HG03108 (cell line): Measurements from ENCODE around the gene HELB.

Source experiments
- ATAC-seq: cut with Tn5 transposase; IDR thresholded peaks from one replicate; pipeline ENCODE4 v1.9.1; 2021; ENCODE audit warnings: moderate library complexity; ENCODE audit not compliant: unreplicated experiment

The HELB gene

GRCh38 chr12:66302827-66303169, 505 bp downstream of the HELB start:
- no peak for ATAC-seq

GRCh38 chr12:66303316-66303804, 1.1 kb downstream of the HELB start:
- peak; percentile 31 for ATAC-seq

- ATAC-seq = no peak
Observed at GRCh38 chr12:66304296-66304900, 2.1 kb downstream of the HELB start.

GRCh38 chr12:66309606-66310005, 7.3 kb downstream of the HELB start:
- no peak for ATAC-seq

- no peak for ATAC-seq
Observed at GRCh38 chr12:66312189-66312588, 9.9 kb downstream of the HELB start.

GRCh38 chr12:66314278-66314677, 12.0 kb downstream of the HELB start:
- ATAC-seq = no peak

- ATAC-seq = no peak
Observed at GRCh38 chr12:66319266-66319954, 17.1 kb downstream of the HELB start.

- no peak for ATAC-seq
Observed at GRCh38 chr12:66320996-66321395, 18.7 kb downstream of the HELB start.

- no peak for ATAC-seq
Observed at GRCh38 chr12:66321435-66321834, 19.1 kb downstream of the HELB start.

GRCh38 chr12:66323017-66323416, 20.7 kb downstream of the HELB start:
- ATAC-seq = no peak

- ATAC-seq = no peak
Observed at GRCh38 chr12:66329941-66330340, 27.6 kb downstream of the HELB start.

- ATAC-seq = no peak
Observed at GRCh38 chr12:66331016-66331415, 28.7 kb downstream of the HELB start.

- no peak for ATAC-seq
Observed at GRCh38 chr12:66331814-66332213, 29.5 kb downstream of the HELB start.

- no peak for ATAC-seq
Observed at GRCh38 chr12:66335746-66336145, 33.5 kb downstream of the HELB start.

- no peak for ATAC-seq
Observed at GRCh38 chr12:66337381-66338010, 35.2 kb downstream of the HELB start.

GRCh38 chr12:66340131-66340530, 37.8 kb downstream of the HELB start:
- ATAC-seq = no peak

- ATAC-seq = no peak
Observed at GRCh38 chr12:66341126-66341525, 38.8 kb downstream of the HELB start.

- no peak for ATAC-seq
Observed at GRCh38 chr12:66345212-66345611, 42.9 kb downstream of the HELB start.

- ATAC-seq = no peak
Observed at GRCh38 chr12:66345956-66346355, 43.7 kb downstream of the HELB start.

GRCh38 chr12:66351301-66351700, 49.0 kb downstream of the HELB start:
- no peak for ATAC-seq

- ATAC-seq = no peak
Observed at GRCh38 chr12:66352197-66352596, 49.9 kb downstream of the HELB start.

- no peak for ATAC-seq
Observed at GRCh38 chr12:66352899-66353298, 50.6 kb downstream of the HELB start.
